Measurements from ENCODE around the gene NCF4.

Gene NCF4

GRCh38 chr22:36864454-36865215, 3.8 kb downstream of the NCF4 start:
- DNase-seq (ENCODE audit: low read depth) = no peak

- DNase-seq (ENCODE audit: low read depth) = no peak
These were observed 4.5 kb downstream of the NCF4 start for GRCh38 chr22:36865346-36865745.

GRCh38 chr22:36867695-36868094, 6.9 kb downstream of the NCF4 start:
- no peak for DNase-seq (ENCODE audit: low read depth)

- no peak for DNase-seq (ENCODE audit: low read depth)
These were observed 7.9 kb downstream of the NCF4 start for GRCh38 chr22:36868546-36869181.

- no peak for DNase-seq (ENCODE audit: low read depth)
These were observed 9.4 kb downstream of the NCF4 start for GRCh38 chr22:36870250-36870649.

GRCh38 chr22:36871669-36872081, 10.9 kb downstream of the NCF4 start:
- no peak for DNase-seq (ENCODE audit: low read depth)

- DNase-seq (ENCODE audit: low read depth) = no peak
These were observed 11.3 kb downstream of the NCF4 start for GRCh38 chr22:36872084-36872483.

- DNase-seq (ENCODE audit: low read depth) = no peak
These were observed 12.2 kb downstream of the NCF4 start for GRCh38 chr22:36872866-36873498.

GRCh38 chr22:36873614-36874308, 13.0 kb downstream of the NCF4 start:
- DNase-seq (ENCODE audit: low read depth) = peak; percentile 22

GRCh38 chr22:36874309-36874696, 13.5 kb downstream of the NCF4 start:
- no peak for DNase-seq (ENCODE audit: low read depth)

- no peak for DNase-seq (ENCODE audit: low read depth)
These were observed 13.9 kb downstream of the NCF4 start for GRCh38 chr22:36874736-36875135.

- no peak for DNase-seq (ENCODE audit: low read depth)
These were observed 14.9 kb downstream of the NCF4 start for GRCh38 chr22:36875741-36876140.

- peak; percentile 5 for DNase-seq (ENCODE audit: low read depth)
These were observed 19.0 kb downstream of the NCF4 start for GRCh38 chr22:36879775-36880174.

GRCh38 chr22:36881504-36882245, 20.9 kb downstream of the NCF4 start:
- no peak for DNase-seq (ENCODE audit: low read depth)

- DNase-seq (ENCODE audit: low read depth) = peak; percentile 3
These were observed 23.7 kb downstream of the NCF4 start for GRCh38 chr22:36884349-36885158.

- no peak for DNase-seq (ENCODE audit: low read depth)
These were observed 24.7 kb downstream of the NCF4 start for GRCh38 chr22:36885474-36885873.

GRCh38 chr22:36886016-36886415, 25.2 kb downstream of the NCF4 start:
- no peak for DNase-seq (ENCODE audit: low read depth)

GRCh38 chr22:36887162-36887561, 26.4 kb downstream of the NCF4 start:
- DNase-seq (ENCODE audit: low read depth) = no peak

- no peak for DNase-seq (ENCODE audit: low read depth)
These were observed 30.8 kb downstream of the NCF4 start for GRCh38 chr22:36891646-36892045.

- no peak for DNase-seq (ENCODE audit: low read depth)
These were observed 31.5 kb downstream of the NCF4 start for GRCh38 chr22:36892292-36892691.

GRCh38 chr22:36893262-36893661, 32.5 kb downstream of the NCF4 start:
- no peak for DNase-seq (ENCODE audit: low read depth)
